B cell (primary cell): Measurements from ENCODE around the gene MMP14.

ENCODE experiments used
- CTCF ChIP-seq: fragments of 200-600 bp; IDR thresholded peaks from one replicate; pipeline ENCODE4 v1.8.0; 2022; ENCODE audit warnings: antibody characterized with exemption, mild to moderate bottlenecking
- EZH2 ChIP-seq: IDR thresholded peaks from 2 replicates; pipeline ENCODE4 v1.6.1; 2012; ENCODE audit warnings: borderline replicate concordance, low read depth, mild to moderate bottlenecking, moderate library complexity, low read length; ENCODE audit not compliant: insufficient read depth, poor library complexity, severe bottlenecking

- TF ChIP-seq CTCF (no peak), EZH2 (no peak)
These were observed 56.1 kb downstream of the MMP14 start for GRCh38 chr14:22892488-22892887.
